ENCODE results near the gene TMIGD2.

DNA sequence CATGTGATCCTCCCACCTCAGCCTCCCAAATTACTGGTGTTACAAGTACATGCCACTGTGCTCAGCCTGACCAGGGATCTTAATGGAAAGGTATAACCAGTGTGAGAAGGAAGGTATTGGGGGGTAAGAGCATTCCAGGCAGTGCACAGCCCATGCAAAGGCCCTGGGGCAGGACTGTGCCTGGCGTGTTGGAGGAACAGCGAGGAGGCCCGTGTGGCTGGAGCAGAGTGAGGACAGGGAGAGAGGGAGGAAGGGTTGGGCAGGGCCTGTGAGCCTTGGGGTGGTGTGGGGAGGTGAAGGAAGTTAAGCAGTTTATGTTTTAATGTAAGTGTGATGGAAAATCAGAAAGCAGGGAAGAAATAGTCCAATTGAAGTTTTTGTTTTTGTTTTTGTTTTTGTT, 1.6 kb downstream of the TMIGD2 start:
- TF ChIP-seq, protein P1, sequence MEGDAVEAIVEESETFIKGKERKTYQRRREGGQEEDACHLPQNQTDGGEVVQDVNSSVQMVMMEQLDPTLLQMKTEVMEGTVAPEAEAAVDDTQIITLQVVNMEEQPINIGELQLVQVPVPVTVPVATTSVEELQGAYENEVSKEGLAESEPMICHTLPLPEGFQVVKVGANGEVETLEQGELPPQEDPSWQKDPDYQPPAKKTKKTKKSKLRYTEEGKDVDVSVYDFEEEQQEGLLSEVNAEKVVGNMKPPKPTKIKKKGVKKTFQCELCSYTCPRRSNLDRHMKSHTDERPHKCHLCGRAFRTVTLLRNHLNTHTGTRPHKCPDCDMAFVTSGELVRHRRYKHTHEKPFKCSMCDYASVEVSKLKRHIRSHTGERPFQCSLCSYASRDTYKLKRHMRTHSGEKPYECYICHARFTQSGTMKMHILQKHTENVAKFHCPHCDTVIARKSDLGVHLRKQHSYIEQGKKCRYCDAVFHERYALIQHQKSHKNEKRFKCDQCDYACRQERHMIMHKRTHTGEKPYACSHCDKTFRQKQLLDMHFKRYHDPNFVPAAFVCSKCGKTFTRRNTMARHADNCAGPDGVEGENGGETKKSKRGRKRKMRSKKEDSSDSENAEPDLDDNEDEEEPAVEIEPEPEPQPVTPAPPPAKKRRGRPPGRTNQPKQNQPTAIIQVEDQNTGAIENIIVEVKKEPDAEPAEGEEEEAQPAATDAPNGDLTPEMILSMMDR (IDR thresholded peaks at IDR 0.05): no peak
- no peak for TF ChIP-seq POLR2AphosphoS5 (IDR thresholded peaks at IDR 0.05)
- no peak for TF ChIP-seq POLR2A (IDR thresholded peaks at IDR 0.05)
- no peak for TF ChIP-seq EP300 (IDR thresholded peaks at IDR 0.05)
